K562 (cell line): ENCODE data around the gene PDLIM5. TPM values are rescaled to one million over a fixed set of nuclear protein-coding genes. Genes with fewer than 3 reads are reported as not detected.

Experiments
- ATAC-seq: fragments of 200-7000 bp; cut with Tn5 transposase; 3 replicates; pipeline ENCODE4 v1.9.1; 2020; ENCODE audit warnings: moderate library complexity
- BruUV-seq: library from RNA; stranded (reverse); fragments of 400-500 nt; replicated peaks from 2 replicates; lab custom pipeline; 2021; lab: Mats Ljungman, UMichigan
- CTCF ChIA-PET: fragments of 300-600 bp; formaldehyde crosslinking; extraction: SDS; loops from one replicate; lab custom pipeline; 2021; ENCODE audit warnings: low intra/inter-chr PET ratio; lab: Yijun Ruan, JAX
- POLR2A ChIA-PET: fragments of 300-600, 350-650 bp; sonication (Branson Sonifier 250); formaldehyde crosslinking; extraction: SDS; loops from one replicate; lab custom pipeline; 2021; ENCODE audit warnings: antibody characterized with exemption, inconsistent platforms; lab: Yijun Ruan, JAX
- DNase-seq, 4 experiments: peaks; one replicate each; pipeline versions ENCODE4 v3.0.0 to v3.0.0-alpha.2; 2011 to 2018; ENCODE audit warnings: low spot score in 3 of 4, mixed read lengths in 3 of 4; ENCODE audit errors: extremely low read depth in 1 of 4
- FAIRE-seq: peaks from 2 replicates; lab custom pipeline; 2011; peaks lifted over from hg19 to GRCh38; lab: Jason Lieb, UNC
- H2AFZ ChIP-seq: 2 replicates; pipeline ENCODE4 v1.6.0; 2011; ENCODE audit warnings: low read depth, low read length, control low read depth, inconsistent platforms
- H3K27ac ChIP-seq: fragments of 200-600 bp; 3 replicates; pipeline ENCODE4 v1.8.0; 2011; ENCODE audit warnings: low read depth, mild to moderate bottlenecking, control low read depth, inconsistent platforms, low read length, moderate library complexity, mixed read lengths; ENCODE audit errors: extremely low read depth
- H3K27me3 ChIP-seq, 2 experiments: fragments of 300-600 bp in 1 of 2; 2 replicates in 1 of 2; 3 replicates in 1 of 2; pipeline versions ENCODE4 v1.6.0 to v1.8.0; 2011; ENCODE audit warnings: inconsistent platforms in 2 of 2, low read length in 2 of 2, mild to moderate bottlenecking in 1 of 2, mixed read lengths in 1 of 2, moderate library complexity in 1 of 2; ENCODE audit not compliant: control insufficient read depth in 2 of 2, insufficient read depth in 2 of 2
- H3K36me3 ChIP-seq: fragments of 300-600 bp; 3 replicates; pipeline ENCODE4 v1.8.0; 2011; ENCODE audit warnings: mild to moderate bottlenecking, low read length, inconsistent platforms; ENCODE audit not compliant: control insufficient read depth, insufficient read depth
- H3K4me1 ChIP-seq, 2 experiments: fragments of 200-600 bp in 1 of 2; replicated peaks in 1 of 2; 2 replicates in 1 of 2; 3 replicates in 1 of 2; pipeline versions ENCODE4 v1.5.1 to v1.8.0; 2011; ENCODE audit warnings: inconsistent platforms in 2 of 2, low read length in 2 of 2, mild to moderate bottlenecking in 1 of 2, mixed read lengths in 1 of 2, moderate library complexity in 1 of 2; ENCODE audit not compliant: control insufficient read depth in 2 of 2, insufficient read depth in 2 of 2
- H3K4me2 ChIP-seq: 2 replicates; pipeline ENCODE4 v1.6.1; 2011; ENCODE audit warnings: low read length, control low read depth, inconsistent platforms, mixed read lengths; ENCODE audit not compliant: insufficient read depth
- H3K4me3 ChIP-seq: fragments of 200-600 bp; sonication (generic), shearing (Covaris generic); 2 replicates; pipeline ENCODE4 v1.5.1; 2016; ENCODE audit warnings: control low read depth, inconsistent platforms
- H3K79me2 ChIP-seq: fragments of 200-600 bp; 3 replicates; pipeline ENCODE4 v1.8.0; 2011; ENCODE audit warnings: low read length, inconsistent platforms; ENCODE audit not compliant: control insufficient read depth, insufficient read depth
- H3K9ac ChIP-seq, 2 experiments: 2 replicates each; pipeline versions ENCODE4 v1.6.0 to v1.6.1; 2011; ENCODE audit warnings: low read depth in 2 of 2, low read length in 2 of 2, control low read depth in 1 of 2, inconsistent platforms in 1 of 2, mild to moderate bottlenecking in 1 of 2, mixed read lengths in 1 of 2; ENCODE audit not compliant: insufficient read depth in 1 of 2
- H3K9me1 ChIP-seq: one replicate; pipeline ENCODE4 v1.6.0; 2011; ENCODE audit warnings: inconsistent platforms, mild to moderate bottlenecking, low read length, moderate library complexity; ENCODE audit not compliant: control insufficient read depth, insufficient read depth
- H3K9me3 ChIP-seq: replicated peaks from 2 replicates; pipeline ENCODE4 v1.5.1; 2011; ENCODE audit warnings: low read depth, low read length, inconsistent platforms; ENCODE audit not compliant: control insufficient read depth, insufficient read depth
- H4K20me1 ChIP-seq: replicated peaks from 2 replicates; pipeline ENCODE4 v1.6.1; 2011; ENCODE audit warnings: low read length, inconsistent platforms, mixed read lengths; ENCODE audit not compliant: control insufficient read depth, insufficient read depth
- CBFA2T2 ChIP-seq: fragments of 450-650 bp; conservative IDR thresholded peaks from 2 replicates; pipeline ENCODE4 v1.6.1; 2017; ENCODE audit warnings: mild to moderate bottlenecking
- CCAR2 ChIP-seq: fragments of 200-400 bp; formaldehyde crosslinking; IDR thresholded peaks from 2 replicates; pipeline ENCODE4 v1.6.1; 2017; ENCODE audit warnings: mild to moderate bottlenecking, low read depth, low read length
- CXXC5 ChIP-seq: fragments of 250-450 bp; sonication (Bioruptor Pico); IDR thresholded peaks from 2 replicates; pipeline ENCODE4 v1.8.0; 2022; ENCODE audit warnings: inconsistent platforms, mild to moderate bottlenecking, moderate library complexity
- FOXA3 ChIP-seq, 2 experiments: fragments of 450-650 bp in 1 of 2; sonication (generic) in 1 of 2; formaldehyde crosslinking; IDR thresholded peaks in 1 of 2; conservative IDR thresholded peaks in 1 of 2; 2 replicates each; pipeline versions ENCODE4 v1.4.0 to v1.8.0; 2020 to 2022; ENCODE audit warnings: mild to moderate bottlenecking in 2 of 2, missing genetic modification reagents in 1 of 2
- GTF2E2 ChIP-seq: fragments of 200-800 bp; sonication (Bioruptor generic); IDR thresholded peaks from 2 replicates; pipeline ENCODE4 v1.6.1; 2016; ENCODE audit warnings: missing genetic modification characterization, missing compliant biosample characterization
- MLLT1 ChIP-seq, 2 experiments: fragments of 450-650 bp; IDR thresholded peaks; 2 replicates each; pipeline ENCODE4 v1.6.1; 2016
- PHF20 ChIP-seq: fragments of 450-650 bp; IDR thresholded peaks from 2 replicates; pipeline ENCODE4 v1.6.1; 2018; ENCODE audit not compliant: partially characterized antibody
- RBFOX2 ChIP-seq: fragments of 200-400 bp; formaldehyde crosslinking; IDR thresholded peaks from 2 replicates; pipeline ENCODE4 v1.6.1; 2017; ENCODE audit warnings: low read depth, mild to moderate bottlenecking, low read length, moderate library complexity
- SNAPC5 ChIP-seq: fragments of 250-450 bp; sonication (Bioruptor Pico); IDR thresholded peaks from 2 replicates; pipeline ENCODE4 v1.8.0; 2021; ENCODE audit warnings: moderate library complexity, mild to moderate bottlenecking, inconsistent platforms
- SRSF9 ChIP-seq: fragments of 200-400 bp; formaldehyde crosslinking; IDR thresholded peaks from 2 replicates; pipeline ENCODE4 v1.6.1; 2017; ENCODE audit warnings: low read depth, low read length, borderline replicate concordance
- TCFL5 ChIP-seq: fragments of 250-450 bp; sonication (Bioruptor Pico); conservative IDR thresholded peaks from 2 replicates; pipeline ENCODE4 v1.6.1; 2021; ENCODE audit warnings: mild to moderate bottlenecking, moderate library complexity, matching md5 sums
- TOE1 ChIP-seq, 2 experiments: fragments of 450-650 bp in 1 of 2; sonication (generic) in 1 of 2; formaldehyde crosslinking in 1 of 2; IDR thresholded peaks; 2 replicates each; pipeline versions ENCODE4 v1.7.1 to v1.8.0; 2016 to 2022; ENCODE audit warnings: borderline replicate concordance in 2 of 2, mild to moderate bottlenecking in 2 of 2, antibody characterized with exemption in 1 of 2, inconsistent platforms in 1 of 2, low read depth in 1 of 2, missing genetic modification reagents in 1 of 2, moderate library complexity in 1 of 2
- ZBTB2 ChIP-seq: fragments of 450-650 bp; IDR thresholded peaks from 2 replicates; pipeline ENCODE4 v1.6.1; 2016; ENCODE audit warnings: antibody characterized with exemption
- ZFP30 ChIP-seq: fragments of 250-450 bp; sonication (Bioruptor Pico); IDR thresholded peaks from 2 replicates; pipeline ENCODE4 v1.8.0; 2022; ENCODE audit warnings: moderate library complexity, mild to moderate bottlenecking, inconsistent platforms, borderline replicate concordance
- ZNF134 ChIP-seq: fragments of 250-450 bp; sonication (Bioruptor Pico); conservative IDR thresholded peaks from 2 replicates; pipeline ENCODE4 v1.4.0; 2020
- ZNF232 ChIP-seq: sonication (generic); formaldehyde crosslinking; IDR thresholded peaks from 2 replicates; pipeline ENCODE4 v1.8.0; 2022; ENCODE audit warnings: mild to moderate bottlenecking, missing genetic modification reagents
- WGBS: fragments of 100-300 bp; shearing (Covaris generic); methylation state at CpG from one replicate; pipeline ENCODE4 v1.1.6; 2016; ENCODE audit warnings: low coverage, mixed read lengths; ENCODE audit not compliant: insufficient coverage; ENCODE audit errors: missing lambda C conversion rate; 5-methylcytosine and 5-hydroxymethylcytosine counted together
- in situ Hi-C: fragments of 300-500 bp; cut with MboI; formaldehyde crosslinking; loops from 4 replicates; pipeline ENCODE4 v1.15.0; 2018; ENCODE audit warnings: inconsistent platforms, mixed read lengths
- intact Hi-C: fragments of 100-400 bp; cut with micrococcal nuclease; formaldehyde crosslinking; loops from 2 replicates; pipeline ENCODE4 v1.14.2; 2022
- polyA plus RNA-seq, 8 experiments: library from polyadenylated mRNA; depleted of rRNA in 4 of 8; stranded (reverse) in 5 of 8; unstranded in 3 of 8; fragments of >200 nt; fragmentation: Nextera tagmentation in 2 of 8; fragmentation: Illumina TruSeq in 1 of 8; extraction: Ambion mirVana in 2 of 8; extraction: Trizol in 1 of 8; gene quantifications; 2 replicates each; pipeline versions ENCODE4 v1.2.1 to v1.2.3, GENCODE V29; 2011 to 2014; ENCODE audit warnings: inconsistent platforms in 1 of 8, missing spikeins in 1 of 8
- total RNA-seq, 7 experiments: library from RNA; depleted of rRNA in 6 of 7; stranded (reverse); fragments of >200 nt in 6 of 7; fragmentation: Illumina TruSeq in 2 of 7; extraction: Trizol in 2 of 7; gene quantifications; 2 replicates each; pipeline versions ENCODE4 v1.2.1 to v1.2.3, GENCODE V29; 2011 to 2021; ENCODE audit warnings: low replicate concordance in 1 of 7

The PDLIM5 gene
- total and polyA plus RNA-seq, 9 of the 15 experiments (the other 6 are each of a cell fraction or from before 2014, with no cell fraction given): 36.9 to 127 (median 62.5) TPM

- TF ChIP-seq CBFA2T2 (peak; percentile 31; the same call in 1 of the 2 replicates), ZNF232 (CRISPR knock-in tag) (no peak)
Observed at GRCh38 chr4:94581766-94582165, 130.0 kb downstream of the PDLIM5 start (continued).

- ATAC-seq (no peak), DNase-seq (no peak), FAIRE-seq (no peak)
- Histone ChIP-seq H3K27me3 (no peaks in the 10 kb centered on the region), H4K20me1 (no peaks in the 10 kb centered on the region; the same call in 1 of the 2 replicates), H3K27ac (no peak overlapping the region), H3K9ac (no peak overlapping the region), H3K4me3 (no peak overlapping the region), H2AFZ (no peak overlapping the region), H3K36me3 (peaks cover 25% of the 10 kb centered on the region; the same call in 2 of the 3 replicates), H3K4me1 (no peaks in the 10 kb centered on the region; a peak in 2 of 5 replicates), H3K9me1 (no peaks in the 10 kb centered on the region), H3K4me2 (no peak overlapping the region), H3K79me2 (no peaks in the 10 kb centered on the region), H3K9me3 (no peaks in the 10 kb centered on the region)
- WGBS: 95% methylated on average over 2 of the region's 2 CpGs
- in situ Hi-C loops (no loop called here), intact Hi-C loops (no loop called here)
- ChIA-PET CTCF (no interaction called here), POLR2A (no interaction called here)
- BruUV-seq: no TSS peak
- no peak for TF ChIP-seq SRSF9
- no peak for TF ChIP-seq FOXA3 (CRISPR knock-in tag; conservative IDR thresholded peaks at IDR 0.05 in 1 of 2, IDR thresholded peaks at IDR 0.05 in 1 of 2)
- TF ChIP-seq GTF2E2 (tag): no peak
- TF ChIP-seq ZNF134 (CRISPR knock-in tag): no peak
- TF ChIP-seq ZFP30 (CRISPR knock-in tag): no peak
- TF ChIP-seq MLLT1 (IDR thresholded peaks at IDR 0.05): no peak
- no peak for TF ChIP-seq TCFL5 (CRISPR knock-in tag)
- TF ChIP-seq RBFOX2: no peak
- TF ChIP-seq CXXC5 (CRISPR knock-in tag): no peak
- no peak for TF ChIP-seq SNAPC5
- TF ChIP-seq PHF20: no peak
- no peak for TF ChIP-seq CCAR2
- TF ChIP-seq ZBTB2: no peak
- no peak for TF ChIP-seq TOE1 (IDR thresholded peaks at IDR 0.05; ENCODE audit: borderline replicate concordance)
- TF ChIP-seq TOE1 (CRISPR knock-in tag; IDR thresholded peaks at IDR 0.05; ENCODE audit: borderline replicate concordance, low read depth): no peak
Observed at GRCh38 chr4:94582517-94582916, 130.8 kb downstream of the PDLIM5 start.
